HG02884 (cell line): ENCODE results near the gene MVK.

Experiments used
- ATAC-seq: cut with Tn5 transposase; IDR thresholded peaks from one replicate; pipeline ENCODE4 v1.9.1; 2021; ENCODE audit warnings: mild to moderate bottlenecking, moderate library complexity; ENCODE audit not compliant: unreplicated experiment

MVK gene

DNA sequence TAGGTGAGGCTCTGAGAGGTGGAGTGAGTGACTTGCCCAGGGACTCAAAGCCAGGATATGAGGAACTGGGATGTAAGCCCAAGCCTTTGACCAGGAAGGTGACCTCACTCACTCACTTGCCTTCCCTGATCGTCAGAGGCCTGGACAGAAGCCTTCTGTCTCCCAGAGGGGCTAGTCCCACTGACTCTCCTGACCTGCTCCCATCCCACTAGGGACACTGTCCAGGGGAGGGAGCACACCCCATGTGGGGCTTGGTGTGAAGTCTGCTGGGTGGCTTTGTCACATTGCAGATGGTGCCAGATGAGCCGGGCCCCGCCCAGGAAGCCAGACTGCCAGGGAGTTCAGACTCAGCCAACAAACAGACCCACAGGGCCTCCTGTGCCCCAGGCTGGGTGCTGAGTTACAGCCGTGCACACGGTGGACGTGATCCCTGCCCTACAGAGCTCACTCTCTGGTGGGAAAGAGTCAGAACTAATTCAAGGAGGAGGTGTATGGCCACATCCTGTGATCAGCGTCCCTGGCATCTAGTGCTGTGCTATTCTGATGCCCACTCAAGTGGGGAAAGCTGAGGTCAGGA is 28.6 kb upstream of the MVK start:
- ATAC-seq = no peak

DNA sequence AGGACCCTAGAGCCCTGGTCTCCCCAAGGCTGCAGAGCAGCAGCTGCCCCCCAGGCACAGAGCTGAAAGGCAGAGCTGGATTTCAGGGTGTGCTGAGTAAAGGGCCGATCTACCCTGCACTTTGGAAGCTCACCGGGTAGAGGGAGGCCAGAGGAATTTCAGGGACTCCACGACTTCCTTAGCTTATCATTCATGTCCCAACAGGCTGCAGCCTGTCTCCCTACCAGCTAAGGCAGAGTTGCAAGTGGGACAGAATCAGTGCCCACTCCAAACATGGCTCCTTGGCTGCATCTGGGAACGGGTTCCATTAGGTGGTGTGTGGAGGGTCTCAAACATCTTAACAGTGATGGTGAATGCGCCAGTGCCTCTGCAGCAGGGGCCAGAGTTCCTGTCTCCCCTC is 27.8 kb upstream of the MVK start:
- ATAC-seq = no peak

DNA sequence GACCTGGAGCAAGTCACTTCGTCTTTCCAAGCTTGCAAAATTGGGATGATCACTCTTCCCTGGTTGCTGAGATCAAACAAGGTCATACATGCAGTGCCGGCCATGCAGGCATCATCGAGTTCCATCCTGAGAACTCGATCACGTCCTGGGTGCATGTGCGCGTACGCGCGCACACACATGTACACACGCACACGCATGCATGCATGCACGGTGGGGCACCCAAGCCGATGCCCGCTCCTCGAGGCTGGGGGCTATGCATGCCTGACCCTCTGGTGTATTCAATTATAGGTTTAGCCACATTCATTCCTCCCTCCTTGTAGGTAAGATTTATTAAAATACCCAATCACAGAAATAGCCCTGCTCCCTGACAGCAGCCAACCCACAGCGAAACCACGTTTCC is 26.3 kb upstream of the MVK start:
- no peak for ATAC-seq

DNA sequence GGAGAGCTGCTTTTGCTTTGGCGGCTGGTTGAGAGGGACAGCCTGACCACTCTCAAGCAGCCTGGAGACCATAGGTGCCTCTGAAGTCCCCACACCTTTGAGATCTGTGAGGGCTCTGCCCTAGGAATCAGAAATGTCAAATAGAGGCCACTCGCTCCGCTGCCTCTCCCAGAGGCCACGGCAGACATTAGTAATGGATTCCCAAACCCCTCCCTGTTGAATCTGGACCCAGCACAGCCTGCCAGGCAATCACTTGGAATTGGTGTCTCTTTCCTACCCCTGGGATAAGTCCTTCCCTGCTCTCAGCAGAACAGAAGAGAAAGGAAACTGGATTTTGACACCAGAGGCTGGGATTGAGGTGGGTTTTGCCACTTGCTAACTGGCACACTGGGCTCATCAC is 25.3 kb upstream of the MVK start:
- ATAC-seq = no peak

DNA sequence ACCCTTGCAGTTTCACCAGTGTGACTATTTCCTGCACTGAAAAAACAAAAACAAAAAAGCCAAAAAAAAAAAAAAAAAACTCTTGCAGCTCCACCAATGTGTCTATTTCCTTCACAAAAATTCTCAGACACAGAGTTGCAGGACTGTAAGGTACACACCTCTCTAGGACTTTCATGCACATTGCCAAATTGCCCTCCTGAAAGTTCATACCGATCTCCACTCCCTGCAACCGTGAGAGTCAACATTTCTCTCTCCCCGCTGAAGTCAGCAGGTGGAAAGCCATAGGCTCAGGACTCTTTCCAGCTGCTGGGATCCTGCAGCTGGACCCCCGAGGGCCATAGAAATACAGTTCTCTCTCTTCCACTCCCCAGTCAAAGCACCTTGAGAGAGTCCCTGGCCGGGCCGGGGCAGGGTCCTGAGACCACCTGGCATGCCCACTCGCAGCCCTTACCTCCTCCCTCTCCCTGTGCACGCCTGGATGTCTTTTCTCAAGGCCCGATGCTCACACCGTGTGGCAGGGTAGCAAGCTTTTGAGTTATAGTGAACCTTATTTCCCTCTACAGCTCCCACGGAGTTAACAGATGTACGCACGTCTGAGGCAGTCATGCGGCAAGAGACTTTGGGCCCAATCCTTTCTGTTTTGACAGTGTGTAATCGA is 23.9 kb upstream of the MVK start:
- no peak for ATAC-seq

DNA sequence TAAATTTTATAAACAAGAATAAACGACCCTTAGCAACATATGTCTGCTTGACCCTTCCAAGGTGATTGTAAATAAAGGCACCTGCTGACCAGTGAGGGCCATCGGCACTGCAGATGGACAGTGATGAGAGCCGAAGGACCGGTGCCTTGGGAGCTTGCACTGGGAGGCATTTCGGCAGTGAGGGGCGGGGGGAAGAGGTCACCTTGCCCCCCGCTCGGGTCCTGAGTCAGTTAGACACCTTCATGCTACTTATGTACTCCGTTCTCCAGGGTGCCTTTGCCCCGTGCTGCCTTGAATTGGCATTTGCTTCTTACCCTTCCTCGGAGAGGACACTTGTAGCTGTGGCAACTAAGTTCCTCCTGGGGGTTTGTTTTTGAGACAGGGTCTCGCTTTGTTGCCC is 23.3 kb upstream of the MVK start:
- no peak for ATAC-seq

DNA sequence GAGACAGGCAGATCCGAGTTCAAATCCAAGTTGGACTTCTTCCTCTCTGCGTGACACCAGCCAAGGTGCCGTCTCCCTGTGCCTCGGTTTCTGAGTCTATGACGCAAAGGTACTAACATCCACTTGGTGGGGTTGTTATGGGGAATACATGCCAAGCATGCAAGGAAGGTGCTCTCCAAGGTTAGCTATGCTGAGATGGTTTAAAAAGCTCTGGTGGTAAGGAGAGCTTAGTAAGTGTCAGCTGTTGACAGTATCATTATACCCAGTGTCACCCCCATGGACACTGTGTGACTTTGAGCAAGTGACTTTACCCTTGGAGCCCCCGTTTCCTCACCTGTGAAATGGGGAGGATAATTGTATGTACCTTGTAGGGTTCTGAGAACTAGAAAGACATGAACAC is 22.5 kb upstream of the MVK start:
- ATAC-seq = no peak

DNA sequence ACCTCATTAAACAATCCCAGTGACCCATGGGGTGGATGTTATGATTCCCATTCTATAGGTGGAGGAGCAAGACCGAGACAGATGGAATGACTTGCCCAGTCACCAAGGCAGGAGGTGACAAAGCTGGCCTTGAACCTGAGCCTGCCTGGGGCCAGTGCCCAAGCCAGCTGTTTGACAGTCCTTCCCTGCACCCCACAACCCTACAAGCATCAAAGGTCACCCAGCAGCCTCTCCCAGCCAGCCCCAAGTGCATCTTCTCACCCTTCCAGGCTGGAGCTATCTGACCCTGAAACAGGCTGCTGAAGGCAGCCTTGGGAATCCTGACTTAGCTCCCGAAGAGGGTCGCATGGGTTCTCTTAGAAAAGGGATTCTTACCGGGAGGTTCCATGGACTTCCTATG is 20.6 kb upstream of the MVK start:
- ATAC-seq = no peak

GRCh38 chr12:109553483-109553882 is 20.1 kb upstream of the MVK start:
- no peak for ATAC-seq

- ATAC-seq = no peak
Observed at GRCh38 chr12:109553906-109554500, 19.6 kb upstream of the MVK start.

DNA sequence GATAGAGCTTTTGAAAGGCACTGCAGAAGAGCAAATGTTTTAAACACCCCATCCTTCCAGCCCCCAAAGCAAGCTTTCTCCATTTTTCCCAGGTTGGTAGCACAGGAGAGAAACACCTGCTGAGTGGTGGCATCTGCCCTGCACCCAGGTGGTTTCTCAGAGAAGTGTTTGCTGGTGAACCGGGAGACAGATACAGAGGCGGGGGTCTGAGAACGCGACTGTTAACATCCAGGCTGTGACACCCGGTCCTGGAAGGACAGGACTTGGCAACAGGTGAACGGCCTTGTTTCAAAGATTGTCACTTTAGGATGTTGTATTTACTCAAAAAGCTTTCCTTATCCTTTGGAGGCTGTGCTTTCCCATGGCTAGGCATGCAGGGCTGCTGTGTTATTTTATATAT is 18.8 kb upstream of the MVK start:
- no peak for ATAC-seq

DNA sequence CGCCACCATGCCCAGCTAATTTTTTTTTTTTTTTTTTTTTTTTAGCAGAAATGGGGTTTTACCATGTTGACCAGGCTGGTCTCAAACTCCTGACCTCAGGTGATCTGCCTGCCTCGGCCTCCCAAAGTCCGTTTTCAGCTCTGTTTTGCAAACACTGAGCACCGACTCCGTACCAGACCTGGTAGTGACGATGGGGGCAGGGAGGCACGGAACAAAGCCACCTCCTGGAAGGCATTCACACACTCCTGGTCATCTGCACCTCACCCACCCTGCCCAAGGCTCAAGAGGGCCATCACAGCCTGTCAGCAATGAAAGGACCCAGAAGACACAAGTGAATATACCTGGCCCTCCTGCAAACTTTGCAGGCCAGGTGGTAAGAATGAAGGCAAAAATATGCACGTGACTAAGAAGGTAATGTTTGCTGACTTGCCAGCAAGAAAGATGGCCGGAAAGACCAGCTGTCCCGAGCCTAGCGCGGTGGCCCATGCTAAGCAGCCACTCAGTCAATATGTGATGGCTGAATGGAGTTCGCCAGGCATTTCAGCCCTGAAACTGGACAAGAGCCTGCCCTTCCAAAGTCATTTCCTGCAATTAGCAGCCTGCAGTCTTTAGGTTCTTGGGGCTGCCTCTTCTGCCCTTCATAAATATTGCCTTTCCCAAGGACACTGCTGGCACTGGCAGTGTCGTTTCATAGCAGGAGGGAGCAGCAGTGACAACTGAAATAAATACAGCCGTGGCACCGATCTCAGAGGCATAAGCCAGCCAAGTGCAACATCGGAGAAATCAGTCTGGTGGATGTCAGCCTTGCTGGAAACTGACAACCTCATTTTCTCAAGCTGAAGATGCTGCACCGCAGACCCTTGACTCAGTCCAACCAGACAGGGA is 17.9 kb upstream of the MVK start:
- ATAC-seq = no peak

DNA sequence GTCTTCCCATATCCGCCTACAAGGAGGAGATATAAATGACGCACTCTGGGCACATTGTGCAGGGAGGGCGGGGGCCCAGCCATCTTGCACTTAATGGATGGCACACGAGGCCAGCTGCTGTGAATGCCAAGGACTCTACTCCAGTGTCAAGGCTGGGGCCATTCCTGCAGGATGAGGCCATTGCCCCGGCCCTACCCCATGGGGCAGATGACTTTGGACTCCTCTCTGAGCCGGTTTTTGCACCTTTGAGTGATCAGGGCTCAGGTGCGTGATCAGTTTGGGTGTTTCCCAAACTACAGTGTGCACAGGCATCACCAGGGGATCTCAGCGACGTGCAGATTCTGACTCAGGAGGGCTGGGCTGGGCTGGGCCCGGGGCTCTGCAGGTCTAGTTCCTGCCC is 16.4 kb upstream of the MVK start:
- ATAC-seq = no peak

GRCh38 chr12:109557805-109558204 is 15.8 kb upstream of the MVK start:
- no peak for ATAC-seq

DNA sequence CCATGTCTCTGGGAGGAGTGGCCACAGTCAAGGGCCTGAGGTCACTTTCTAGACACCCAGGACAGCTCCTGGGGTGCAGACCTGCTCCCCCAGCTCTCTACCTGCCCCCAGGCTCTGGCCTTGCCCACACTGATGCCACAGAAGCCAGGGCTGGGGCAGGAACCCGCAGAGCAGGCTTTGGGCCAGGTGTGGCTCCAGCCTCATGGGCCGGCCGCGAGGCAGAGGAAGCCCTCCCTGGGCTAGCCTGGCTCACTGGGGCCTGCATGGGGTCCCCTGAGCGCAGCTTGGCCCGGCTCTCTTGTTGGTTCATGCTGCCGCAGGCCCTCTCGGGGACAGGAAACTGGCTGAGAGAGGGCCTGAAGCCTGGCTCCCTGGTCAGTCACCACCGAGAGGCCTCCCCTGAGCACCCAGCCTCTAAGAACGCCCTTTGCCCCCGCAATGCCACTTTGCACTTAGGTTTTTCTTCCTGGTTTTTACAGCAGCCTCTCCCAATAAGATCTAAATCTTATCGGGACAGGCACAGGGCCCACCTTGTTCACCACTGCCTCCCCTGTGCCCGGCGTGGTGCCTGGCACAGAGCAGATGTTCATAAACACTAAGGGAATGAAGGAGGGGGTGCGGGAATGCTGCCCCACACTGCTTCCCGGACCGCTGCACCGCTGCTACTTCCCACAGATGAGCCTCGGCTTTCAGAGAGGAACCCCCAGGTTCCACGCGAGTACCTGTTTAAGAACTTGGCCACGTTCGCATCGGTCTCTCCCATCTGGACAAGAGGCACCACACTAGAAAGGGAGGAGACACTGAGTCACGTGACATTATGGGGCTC is 15.0 kb upstream of the MVK start:
- no peak for ATAC-seq

DNA sequence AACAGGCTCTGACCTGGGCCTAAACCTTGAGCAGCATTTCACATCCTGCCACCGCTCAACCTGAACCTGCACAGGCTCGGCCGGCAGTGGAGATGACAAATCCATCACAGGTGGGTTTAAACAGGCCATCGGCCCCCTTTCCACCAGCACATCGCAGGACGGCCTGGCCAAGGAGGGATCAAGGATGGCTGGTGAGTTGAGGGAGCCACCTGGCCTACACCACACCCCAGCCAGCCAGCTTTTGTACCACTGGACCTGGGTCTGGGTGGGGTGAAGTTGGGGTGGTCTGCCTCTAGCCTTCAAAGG is 14.4 kb upstream of the MVK start:
- no peak for ATAC-seq

- ATAC-seq = no peak
Observed at GRCh38 chr12:109559601-109560000, 14.0 kb upstream of the MVK start.

- ATAC-seq = no peak
Observed at GRCh38 chr12:109560867-109561710, 12.5 kb upstream of the MVK start.

DNA sequence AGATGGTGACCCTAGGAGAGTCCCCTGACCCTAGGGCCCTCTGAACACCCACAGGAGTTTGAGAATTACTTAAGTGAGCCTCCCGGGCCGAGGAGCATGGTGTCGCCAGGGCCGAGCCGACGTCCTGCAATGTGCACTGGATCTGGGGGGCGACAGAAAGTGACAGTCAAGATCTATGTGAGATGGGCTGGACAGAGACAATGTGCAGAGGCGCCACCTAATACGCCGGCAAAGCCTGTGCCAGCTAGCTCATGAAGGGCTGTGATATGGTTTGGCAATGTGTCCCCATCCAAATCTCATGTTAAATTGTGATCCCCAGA is 11.9 kb upstream of the MVK start:
- no peak for ATAC-seq

- no peak for ATAC-seq
Observed at GRCh38 chr12:109562871-109563270, 10.7 kb upstream of the MVK start.
